Activated CD4-positive, alpha-beta T cell treated with anti-CD3 and anti-CD28 coated beads, Interleukin-2, amount 50 U/mL, for 24 hours (primary cell): ENCODE data around the gene LAMB1.

Source experiments
- DNase-seq, 2 donors: peaks; one replicate each; pipeline ENCODE4 v3.0.0-alpha.2; 2020; ENCODE audit warnings: low read depth in 1 of 2, low spot score in 1 of 2

LAMB1 gene

DNA sequence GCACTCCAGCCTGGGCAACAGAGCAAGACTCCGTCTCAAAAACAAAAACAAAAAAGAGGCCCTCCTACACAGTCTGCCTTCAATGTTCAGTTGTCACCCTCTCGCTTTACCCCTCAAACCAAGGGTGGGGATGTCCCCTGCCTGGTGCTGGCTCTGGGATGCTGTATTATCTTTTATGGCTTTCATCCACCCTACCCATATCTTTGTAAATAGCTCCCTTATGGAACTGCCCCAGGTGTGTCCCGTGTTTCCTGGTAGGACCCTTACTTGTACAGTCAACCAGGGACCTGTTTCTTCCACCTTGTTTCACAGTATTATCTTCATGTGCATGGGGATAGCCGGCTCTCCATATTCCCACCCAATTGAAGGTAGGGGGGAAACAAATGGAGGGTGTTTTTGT lies 15.7 kb upstream of the LAMB1 start:
- DNase-seq, result no peak

DNA sequence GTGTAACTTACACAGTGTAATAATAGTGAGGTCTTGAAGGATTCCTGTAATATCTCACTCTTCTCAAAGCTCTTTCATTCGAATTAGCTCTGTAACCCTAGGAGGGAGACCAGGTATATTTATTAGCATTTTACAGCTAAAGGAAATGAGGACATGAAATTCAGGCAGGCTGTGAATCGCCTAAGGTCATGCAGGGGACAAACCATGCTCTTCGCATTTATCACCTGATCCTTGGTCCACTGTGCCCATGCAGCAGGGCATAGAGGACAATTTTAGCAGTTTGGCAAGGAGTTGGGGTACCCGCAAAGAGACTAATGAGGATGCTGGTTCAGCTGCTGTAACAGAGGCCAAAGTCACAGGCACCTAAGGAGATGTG lies 14.8 kb upstream of the LAMB1 start:
- no peak for DNase-seq

DNA sequence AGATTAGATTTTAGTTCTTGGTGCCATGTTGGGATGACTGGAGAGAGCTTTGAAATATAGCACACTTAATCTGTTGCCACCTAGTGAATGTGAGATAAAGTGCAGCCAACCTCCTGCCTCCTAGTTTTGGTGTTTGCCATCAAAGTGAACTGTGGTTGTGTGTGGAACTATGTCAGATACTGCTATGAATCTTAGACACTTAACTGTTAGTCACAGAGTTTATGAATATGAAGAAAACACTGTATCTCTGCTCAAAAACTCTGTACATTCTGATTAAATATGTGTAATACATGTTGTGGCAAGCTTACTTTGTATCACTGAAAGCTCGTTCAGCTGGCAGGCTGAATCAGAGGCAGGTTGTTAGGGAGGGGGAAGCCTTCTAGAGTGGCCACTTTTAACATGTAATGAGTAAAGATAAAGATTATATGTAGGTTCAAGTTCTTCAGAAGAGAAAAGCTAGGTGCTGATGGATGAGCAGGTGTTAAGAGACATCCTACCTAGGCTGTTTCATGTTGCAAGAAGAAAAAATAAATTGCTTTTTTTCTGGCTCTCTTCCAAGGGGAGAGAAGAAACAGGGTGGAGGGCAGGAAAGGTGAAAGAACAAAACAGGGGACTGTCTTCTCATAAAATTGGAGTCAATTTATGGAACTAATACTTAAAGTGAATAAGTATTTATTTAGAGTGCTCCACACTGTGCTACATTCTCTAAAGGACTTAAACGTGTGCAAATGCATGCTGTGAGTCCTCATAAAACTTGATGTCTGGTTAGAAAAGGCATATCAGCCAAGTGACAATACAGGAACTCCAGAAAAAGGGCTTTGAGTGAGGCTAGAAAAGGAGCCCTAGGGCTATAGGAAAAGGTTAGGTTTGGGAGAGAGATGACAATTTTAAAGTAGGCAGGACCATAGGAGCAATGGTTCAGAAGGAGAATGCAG lies 14.1 kb upstream of the LAMB1 start:
- DNase-seq, result no peak

DNA sequence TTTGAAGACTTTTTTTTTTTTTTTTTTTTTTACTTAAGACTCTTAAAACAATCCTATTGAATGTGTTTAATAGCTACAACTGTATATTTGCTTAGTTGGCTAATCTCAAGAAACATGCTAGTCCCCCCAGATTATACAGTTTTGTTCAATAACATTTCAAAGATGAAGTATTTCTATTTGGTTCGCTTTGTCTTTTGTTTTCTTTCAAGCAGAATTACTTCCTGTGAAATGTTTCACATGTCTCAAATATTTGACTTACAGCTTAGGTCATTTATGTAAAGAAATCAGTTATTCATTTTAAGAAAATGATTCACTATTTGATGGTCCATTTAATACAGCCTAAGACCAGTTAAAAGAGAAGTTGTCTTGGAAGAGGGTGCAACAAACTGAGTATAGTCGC lies 12.8 kb upstream of the LAMB1 start:
- no peak for DNase-seq

DNA sequence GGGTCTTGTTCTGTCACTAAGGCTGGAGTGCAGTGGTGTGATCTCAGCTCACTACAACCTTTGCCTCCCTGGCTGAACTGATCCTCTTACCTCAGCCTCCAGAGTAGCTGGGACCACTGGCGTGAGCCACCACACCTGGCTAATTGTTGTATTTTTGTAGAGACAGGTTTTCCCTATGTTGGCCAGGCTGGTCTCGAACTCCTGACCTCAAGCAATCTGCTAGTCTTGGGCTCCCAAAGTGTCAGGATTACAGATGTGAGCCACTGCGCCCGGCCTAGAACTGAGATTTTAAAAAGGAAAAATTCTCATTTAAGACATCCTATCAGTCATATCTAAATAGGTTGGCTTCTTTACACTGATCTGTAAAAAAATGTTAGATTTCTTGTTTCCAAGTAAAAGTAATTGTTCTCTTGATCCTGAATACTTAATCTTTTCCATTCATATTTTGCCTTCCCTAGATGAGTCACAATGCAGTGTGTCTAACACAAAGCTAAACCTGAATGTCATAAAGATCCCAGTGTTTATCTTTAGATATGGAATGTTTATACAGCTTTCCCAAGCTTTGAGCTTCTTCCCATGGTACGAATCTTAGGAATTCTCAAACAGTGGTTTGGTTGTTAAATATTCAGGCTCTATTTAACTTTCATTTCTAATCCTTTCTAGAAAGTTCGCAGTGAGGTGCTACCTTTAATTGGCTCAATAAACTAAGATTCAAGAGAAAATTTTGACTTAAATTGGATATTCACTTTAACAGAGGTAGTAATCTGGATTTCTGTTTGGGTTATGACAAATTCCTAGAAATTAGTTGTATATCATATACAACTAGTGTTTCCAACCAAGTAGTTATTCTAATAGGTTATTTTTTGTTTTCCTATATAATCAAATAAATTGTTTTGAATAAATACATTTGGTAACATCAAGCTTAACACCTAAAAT lies 12.1 kb upstream of the LAMB1 start:
- no peak for DNase-seq

DNA sequence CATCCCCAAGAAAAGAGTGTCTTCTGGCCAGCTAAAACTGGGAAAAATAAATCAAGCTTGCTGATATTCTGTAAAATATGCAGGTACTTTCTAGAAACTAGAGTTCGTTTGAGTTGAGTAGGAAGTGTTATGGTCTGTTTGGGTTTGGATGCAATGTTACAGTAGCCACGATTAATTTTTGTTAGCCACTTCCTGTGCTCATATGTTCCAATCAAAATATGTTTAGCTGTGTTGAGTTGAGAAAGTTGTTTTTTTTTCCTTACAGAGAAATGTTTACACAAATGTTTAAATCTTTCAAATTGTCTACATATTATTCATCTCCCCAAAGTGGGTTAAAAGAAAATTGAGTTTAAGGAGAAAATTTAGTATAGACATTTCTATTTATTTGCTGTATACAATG lies 11.3 kb upstream of the LAMB1 start:
- DNase-seq, result no peak

DNA sequence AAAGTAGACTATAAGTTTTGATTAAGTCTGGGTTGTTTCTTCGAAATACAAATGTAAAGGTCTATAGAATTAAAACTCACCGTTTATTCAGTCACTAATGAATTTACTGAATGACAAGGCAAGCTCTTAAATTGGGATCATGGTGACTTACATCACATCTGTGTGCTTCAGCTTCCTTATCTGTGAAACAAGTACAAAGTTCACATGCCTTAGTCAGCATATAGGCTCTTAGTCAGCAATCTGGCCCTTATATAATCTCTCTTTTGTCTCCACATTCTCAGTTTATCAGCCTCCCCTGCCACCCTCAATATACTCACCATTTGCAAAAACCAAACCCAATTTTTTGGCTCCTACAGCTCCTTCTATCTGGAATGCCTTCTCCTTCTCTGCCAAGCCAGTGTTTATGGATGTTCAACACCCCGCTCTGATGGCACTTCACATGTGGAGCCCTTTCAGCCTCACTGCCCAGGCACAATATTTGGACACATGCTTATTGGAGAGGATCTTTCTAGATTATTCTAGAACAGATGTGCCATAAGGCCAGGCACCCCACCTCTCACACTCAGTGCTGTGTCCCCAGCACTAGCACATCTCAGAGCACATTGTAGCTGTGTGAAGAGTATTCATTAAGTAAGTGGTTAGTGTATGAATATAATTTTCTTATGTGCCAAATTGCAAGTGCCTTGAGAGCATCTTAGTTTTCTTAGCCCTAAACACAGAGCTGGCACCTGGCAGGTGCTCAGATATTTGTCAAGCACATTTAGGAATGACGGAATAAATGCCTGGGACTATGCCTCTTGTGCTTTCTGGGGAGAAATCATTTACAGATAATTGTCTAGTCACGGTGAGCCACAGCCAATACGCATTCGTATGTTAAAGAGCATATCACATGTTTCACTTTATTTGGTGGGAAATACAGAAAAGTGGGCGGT lies 9.8 kb upstream of the LAMB1 start:
- DNase-seq, result no peak

DNA sequence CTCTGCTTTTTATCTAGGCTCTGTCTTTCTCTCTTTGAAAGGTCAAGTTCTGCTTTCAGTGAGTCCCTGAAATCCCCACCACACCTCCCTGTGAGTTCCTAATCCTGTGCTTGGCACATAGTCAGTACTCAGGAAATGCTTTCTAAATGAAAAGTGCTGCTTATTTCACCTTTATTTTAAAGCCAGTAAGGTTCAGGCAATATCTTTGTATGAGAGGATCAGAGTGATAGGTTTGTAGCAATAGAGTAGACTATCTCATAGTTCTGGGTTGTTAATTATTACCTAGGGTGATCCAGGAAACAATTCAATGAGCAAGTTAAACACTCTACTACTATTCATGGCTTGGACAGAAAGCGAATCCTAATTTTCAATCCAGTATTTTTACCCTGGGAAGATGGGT lies 7.4 kb upstream of the LAMB1 start:
- no peak for DNase-seq

DNA sequence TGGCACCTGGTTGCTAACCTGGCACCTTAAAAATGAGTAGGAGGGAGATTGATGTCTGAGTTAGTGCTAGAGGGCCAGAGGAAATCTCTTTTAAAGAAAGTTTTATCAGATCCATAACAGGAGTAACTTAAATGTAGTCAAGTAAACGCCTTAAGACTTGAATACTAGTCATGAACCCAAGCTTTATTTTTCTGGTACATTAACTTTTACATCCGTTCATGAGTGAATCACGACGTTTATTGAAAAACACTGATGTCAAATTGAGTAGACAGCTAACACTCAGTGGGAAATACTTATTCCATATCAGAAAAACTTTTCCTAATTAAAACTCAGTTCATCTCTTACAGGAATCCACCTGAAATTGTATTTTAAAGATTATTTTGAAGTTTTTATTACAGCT lies 6.9 kb upstream of the LAMB1 start:
- DNase-seq, result no peak

DNA sequence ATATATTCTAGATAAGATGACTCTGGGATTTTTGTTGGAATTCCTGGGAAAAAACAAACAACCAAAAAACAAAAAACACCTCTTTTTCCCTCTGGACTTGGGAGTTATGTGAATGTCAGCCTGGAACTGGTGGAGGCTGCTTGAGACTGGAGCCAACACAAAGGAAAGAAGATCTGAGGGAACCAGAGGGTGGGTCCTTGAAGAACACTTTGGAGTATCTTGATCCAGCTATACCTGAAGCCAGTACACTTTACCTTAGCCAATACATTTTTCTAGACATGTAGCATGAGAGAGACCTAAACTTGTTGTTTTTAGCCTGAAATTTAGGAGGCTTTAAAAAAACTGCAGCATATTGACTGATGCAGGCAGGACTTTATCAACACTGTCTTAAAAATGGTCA lies 5.9 kb upstream of the LAMB1 start:
- no peak for DNase-seq

DNA sequence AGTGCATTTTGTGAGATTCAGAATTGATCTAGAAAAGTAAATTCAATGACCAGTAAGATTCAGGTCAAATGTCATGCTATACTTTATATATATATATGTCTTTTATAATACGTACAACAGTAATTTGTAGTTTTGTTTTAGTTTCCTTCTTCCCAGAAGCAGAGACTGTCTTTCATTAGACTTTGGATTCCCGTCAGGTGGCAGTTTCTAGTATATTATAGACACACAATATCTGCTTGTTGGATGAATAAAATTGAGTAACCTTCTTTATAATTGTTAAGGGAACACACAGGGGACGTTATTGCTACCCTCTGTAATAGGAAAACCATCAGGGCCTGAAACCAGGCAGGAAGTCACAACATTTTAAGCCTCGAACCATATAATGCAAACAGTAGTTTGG lies 5.3 kb upstream of the LAMB1 start:
- no peak for DNase-seq

DNA sequence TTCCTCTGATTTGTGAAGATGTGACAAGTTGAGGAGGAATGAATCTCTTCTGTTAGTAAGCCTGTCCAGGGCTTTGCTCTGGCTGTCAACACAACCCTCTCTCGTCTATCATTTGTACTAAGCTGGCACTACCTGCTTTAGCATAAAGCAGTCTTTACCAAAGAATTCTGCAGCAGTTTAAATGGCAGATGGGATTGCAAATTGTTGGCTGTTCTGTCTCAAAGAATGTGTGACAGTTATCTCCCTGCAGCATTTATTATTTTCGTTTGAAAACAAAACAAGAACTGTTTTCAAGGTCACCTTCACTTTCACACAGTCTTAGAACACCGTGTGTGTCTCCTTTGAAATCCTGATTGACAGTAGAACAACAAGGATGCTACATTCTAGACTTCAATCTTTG lies 4.8 kb upstream of the LAMB1 start:
- no peak for DNase-seq

DNA sequence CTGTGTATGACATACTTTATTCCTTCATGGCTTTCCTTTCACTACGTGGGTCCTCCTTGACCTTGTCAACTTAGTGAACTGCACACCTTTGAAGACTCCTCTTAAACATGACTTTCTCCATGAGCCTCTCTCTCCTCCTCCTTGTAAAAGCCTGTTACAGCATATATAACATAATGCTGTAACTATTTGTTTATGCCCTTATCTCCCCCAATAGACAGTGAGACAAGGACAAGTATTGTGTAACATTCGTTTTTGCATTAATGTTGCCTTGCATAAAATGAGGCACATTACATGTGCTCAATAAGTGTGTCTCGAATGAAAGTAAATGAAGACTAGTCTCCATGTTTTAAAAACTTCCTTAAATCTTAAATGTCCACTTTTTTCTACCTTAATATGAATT lies 4.3 kb upstream of the LAMB1 start:
- DNase-seq, result no peak

DNA sequence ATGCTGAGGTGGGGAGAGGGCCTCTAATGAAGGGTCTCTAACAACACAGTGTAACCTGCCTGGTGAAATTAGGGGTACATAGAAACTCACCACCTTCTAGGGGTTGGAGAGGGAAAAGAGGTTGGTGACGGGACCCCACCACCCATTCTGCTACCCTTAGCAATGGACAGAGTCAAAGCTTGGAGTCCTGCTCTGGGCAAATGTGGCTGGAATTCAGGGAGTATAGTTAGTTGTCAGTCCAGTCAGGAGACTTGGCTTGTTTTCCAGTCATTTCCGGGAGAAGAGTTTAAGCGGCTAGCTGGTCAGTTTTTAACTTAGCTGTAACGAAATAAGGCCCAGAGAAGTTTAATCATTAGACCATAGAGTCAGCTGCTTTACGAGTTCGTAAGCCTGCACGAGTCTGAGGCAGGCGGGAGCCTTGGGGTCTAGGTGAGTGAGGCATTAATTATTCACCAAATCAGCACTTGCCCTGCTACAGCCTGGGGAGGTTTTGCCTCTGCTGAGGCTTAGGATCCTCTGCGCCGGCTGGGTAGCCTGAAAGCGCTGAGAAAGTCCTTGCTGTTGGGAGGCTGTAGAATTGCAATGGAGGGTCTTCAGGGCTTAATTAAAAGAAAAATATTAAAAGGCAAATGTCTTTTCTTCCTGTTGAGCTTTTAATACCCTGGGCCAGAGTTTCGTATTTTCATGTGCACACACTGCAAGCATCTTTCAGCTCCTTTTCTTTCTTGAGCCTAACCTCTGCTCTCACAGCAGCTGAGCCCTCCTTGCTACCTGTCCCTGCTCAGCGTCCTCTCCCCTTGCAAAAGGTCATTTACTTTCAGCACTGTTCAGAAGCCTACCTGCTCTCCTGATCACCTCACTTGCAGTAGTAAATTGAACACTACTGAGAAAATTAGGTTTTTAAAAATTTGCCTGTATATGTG lies 1.5 kb upstream of the LAMB1 start:
- DNase-seq, result no peak

DNA sequence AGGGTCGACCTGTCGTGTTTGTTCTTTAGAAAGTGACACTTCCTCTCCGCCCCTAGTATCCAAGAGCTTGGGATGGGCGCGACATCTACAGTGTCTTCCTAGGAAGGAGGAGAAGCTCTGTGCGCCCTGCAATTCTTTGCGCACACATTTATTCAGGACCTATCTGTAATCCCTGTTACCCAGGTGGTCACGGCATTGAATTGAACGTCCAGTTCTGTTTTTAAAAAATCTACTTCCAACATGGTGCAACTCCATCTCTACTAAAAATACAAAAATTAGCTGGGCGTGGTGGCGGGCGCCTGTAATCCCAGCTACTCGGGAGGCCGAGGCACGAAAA lies 606 bp upstream of the LAMB1 start:
- DNase-seq, result no peak

DNA sequence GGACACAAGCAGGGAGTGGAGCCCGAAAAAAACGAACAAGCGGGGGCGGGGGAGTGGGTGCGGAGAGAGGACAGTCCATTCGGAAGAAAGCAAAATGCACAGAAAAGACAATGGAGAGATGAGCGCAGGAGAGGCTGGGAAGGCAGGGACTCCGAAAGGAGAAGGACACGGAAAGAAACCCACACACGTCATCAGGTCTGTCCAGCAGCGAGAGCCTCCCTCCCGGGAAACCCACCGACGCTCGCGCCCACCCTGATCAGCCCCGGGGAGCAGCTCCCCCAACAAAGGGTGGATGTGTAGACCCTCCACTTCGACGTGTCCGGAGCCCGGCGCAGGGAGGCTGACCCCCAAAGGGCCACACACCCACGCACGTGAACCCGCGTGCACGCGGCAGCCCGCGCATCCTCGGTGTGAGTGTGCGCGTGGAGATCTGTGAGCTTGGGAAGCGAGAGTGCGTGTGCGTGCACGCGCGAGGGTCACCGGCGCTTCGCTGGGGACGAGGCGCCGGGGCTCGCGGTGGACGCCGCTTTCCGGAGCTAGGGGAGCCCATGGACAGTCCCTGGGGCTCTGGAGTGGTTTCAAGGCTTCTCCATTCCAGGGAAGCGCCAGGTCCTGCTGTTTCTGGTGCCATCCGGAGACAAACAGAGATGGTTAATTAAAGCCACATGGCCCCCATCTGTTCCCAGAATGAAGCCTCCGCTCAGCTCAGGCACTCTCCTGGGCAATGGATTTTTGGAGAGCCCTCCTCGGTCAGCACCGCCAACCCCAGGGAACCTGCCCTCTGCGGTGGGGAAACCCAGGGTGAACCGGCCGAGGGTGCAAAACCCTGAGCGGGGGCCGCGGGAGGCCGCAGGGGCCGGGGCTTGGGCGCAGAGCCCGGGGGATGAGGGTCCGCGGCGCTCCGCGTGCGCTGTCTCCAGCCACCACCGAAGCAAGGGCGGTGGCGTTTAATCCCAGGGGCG lies 916 bp downstream of the LAMB1 start:
- no peak for DNase-seq

DNA sequence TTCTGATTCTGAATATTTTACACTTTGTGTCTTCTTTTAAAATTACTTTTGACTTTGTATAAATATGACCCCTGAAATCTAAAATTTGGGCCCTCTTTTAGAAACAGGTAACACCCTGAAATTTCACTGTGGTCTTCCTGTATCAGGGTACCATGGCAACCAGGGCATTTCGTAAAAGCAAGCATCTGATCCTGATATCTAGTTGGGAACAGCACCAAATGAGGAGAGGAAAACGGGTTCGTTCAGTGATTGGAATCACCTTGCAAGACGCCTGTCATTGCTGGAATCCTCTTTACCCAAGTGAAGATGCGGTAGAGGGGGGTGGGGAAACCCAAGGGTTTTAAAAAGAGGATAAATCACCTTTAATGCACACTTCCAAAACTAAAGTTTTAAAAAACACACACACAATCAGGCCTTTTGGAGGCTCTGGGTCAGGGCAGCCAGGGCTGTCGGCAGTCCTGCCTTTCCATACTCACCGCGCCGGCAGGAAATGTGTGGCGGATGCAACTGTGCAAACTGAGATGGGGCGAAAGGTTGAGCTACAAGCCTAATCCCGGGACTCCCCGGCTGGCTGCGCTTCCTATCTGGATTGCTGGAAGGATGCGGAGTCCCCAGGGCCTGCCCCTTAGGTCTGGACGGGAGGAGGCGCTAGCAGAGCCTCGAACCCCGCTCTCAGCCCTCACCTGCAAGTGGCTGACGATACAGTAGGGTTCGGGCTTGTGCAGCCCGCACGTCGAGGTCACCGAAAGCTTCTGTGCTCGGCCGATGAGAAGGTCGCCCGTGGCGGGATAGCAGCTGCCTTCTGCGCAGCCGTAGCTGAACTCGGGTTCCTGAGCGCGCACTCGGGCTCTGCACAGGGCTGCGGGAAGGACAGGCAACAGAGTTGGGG lies 1.8 kb downstream of the LAMB1 start:
- no peak for DNase-seq
